ENCODE measurements around the gene THRA. TPM values are rescaled to one million over a fixed set of nuclear protein-coding genes. Genes with fewer than 3 reads are reported as not detected.

The THRA gene
- total and polyA plus RNA-seq, 9 of the 15 experiments (the other 6 are each of a cell fraction or from before 2014, with no cell fraction given): 0.34 to 23.4 (median 12.7) TPM

GRCh38 chr17:40122999-40123810 is 60.4 kb downstream of the THRA start (continued):
- no peak for TF ChIP-seq CHD7 (IDR thresholded peaks at IDR 0.05; ENCODE audit: low read depth, low read length)
- peak; percentile 38 for TF ChIP-seq PHF20 (IDR thresholded peaks at IDR 0.05; ENCODE audit: partially characterized antibody)
- no peak for TF ChIP-seq HNRNPL (IDR thresholded peaks at IDR 0.05; ENCODE audit: low read depth, low read length)
- no peak for TF ChIP-seq ZNF232 (CRISPR knock-in tag; IDR thresholded peaks at IDR 0.05)
- TF ChIP-seq ETS1 (conservative IDR thresholded peaks at IDR 0.05; ENCODE audit: control insufficient read depth, low read depth, low read length): 0 out of 2 replicates have a peak, but pooled peaks have one; percentile 69
- TF ChIP-seq MTA2 (IDR thresholded peaks at IDR 0.05; ENCODE audit: low read depth): peak; percentile 62
- peak; percentile 78 for TF ChIP-seq NFRKB (IDR thresholded peaks at IDR 0.05; ENCODE audit: low read depth)
- peak; percentile 49; the same call in 1 of the 2 replicates for TF ChIP-seq POLR2G (IDR thresholded peaks at IDR 0.05; ENCODE audit: low read depth, low read length)
- TF ChIP-seq ZNF644 (tag; IDR thresholded peaks at IDR 0.05; ENCODE audit: low read depth): no peak
- no peak for TF ChIP-seq NCOA6 (IDR thresholded peaks at IDR 0.05)
- no peak for TF ChIP-seq ERF (CRISPR knock-in tag; IDR thresholded peaks at IDR 0.05)
- no peak for TF ChIP-seq DMBX1 (CRISPR knock-in tag; IDR thresholded peaks at IDR 0.05; ENCODE audit: borderline replicate concordance)

Measured in K562 (cell line).